OCI-LY1 (cell line): Measurements from ENCODE around the gene TET2.

ENCODE experiments used
- CTCF ChIP-seq: fragments of 200-600 bp; sonication (generic), shearing (Covaris generic); IDR thresholded peaks from 2 replicates; pipeline ENCODE4 v1.5.1; 2017; ENCODE audit warnings: mild to moderate bottlenecking, antibody characterized with exemption, low read length, moderate library complexity, mixed read lengths
- EZH2 ChIP-seq: fragments of 200-600 bp; sonication (generic), shearing (Covaris generic); IDR thresholded peaks from 2 replicates; pipeline ENCODE4 v1.8.0; 2017; ENCODE audit warnings: borderline replicate concordance, mixed run types, mild to moderate bottlenecking, antibody characterized with exemption, low read length, moderate library complexity, mixed read lengths

- TF ChIP-seq CTCF (no peak), EZH2 (no peak)
Observed at GRCh38 chr4:105153749-105154148, 7.1 kb downstream of the TET2 start.
